CD4-positive, alpha-beta T cell treated with Interleukin-21 for 1 hour (primary cell): Measurements from ENCODE around the gene C2orf78.
"Not testable (repeated sequence)": the region's sequence is repeated elsewhere in the genome, so short reads cannot be mapped to it uniquely, and the experiment has no call there.

Source experiments
- DNase-seq: peaks from one replicate; pipeline ENCODE4 v3.0.0-alpha.2; 2020

C2orf78 gene, protein sequence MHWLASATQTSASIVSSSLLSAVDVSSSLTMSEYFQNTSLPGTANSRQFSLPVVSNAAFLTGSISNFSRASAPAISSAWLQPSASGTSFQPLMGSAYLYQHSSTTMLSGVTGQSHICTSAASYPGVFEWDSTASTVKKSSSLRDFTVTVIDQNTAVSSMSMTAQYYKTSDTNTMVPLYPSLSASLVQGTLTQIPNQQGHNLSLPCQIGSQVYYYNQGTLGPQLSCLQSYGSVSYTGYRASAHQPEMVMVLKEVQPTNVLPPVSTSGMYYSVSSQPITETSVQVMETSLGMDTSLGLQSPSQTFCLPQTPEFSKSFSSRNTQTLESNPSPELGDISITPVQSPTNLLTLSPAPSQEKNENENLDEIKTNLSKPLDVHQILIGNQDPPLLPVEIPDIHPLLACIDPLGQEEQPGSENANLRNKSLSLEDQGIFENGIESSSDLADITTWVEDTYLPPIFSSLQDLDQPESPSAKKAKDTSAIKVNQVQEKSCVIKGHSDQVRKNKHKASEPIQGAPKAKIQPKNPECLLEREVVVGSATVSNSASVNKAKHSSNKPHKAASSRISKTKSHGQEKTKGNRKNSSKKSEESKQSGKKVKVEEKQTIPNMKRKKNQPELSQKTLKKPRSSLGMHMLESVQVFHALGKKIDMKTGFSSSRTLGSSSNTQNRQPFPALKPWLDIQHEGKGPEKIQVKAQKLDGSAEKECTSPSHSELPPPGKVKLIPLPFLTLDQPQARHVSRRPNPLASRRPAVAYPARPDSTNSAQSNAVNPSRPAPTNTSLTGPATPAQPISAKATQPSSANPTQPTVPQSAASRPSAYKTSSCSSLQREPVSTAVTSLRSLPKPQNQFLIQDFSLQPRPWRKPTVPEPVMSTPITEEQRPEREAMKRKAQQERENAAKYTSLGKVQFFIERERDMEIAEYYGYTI

DNA sequence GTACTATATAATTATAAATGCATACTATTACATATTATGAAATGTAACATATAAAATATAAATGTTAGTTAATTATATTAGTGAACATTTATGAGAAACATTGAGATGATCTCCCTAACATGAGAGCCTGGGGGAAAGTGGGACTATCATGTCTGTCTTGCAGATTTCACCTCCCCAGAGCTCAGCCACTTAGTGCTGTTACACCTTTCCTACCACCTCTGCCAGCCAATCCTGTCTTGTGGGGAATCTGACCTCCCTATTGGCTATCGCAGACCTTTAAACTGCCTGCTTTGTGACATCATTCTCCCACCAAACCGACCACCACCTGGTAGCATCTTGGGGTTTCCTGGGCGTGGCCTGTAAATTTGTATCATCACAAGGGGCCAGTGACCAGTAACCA is at the start of gene C2orf78:
Gene C2orf78, plus strand, starts transcription at position 301 of the 400 bp plus-strand sequence. CDS start 127 bp downstream, outside the sequence.
- DNase-seq: not testable (repeated sequence)

DNA sequence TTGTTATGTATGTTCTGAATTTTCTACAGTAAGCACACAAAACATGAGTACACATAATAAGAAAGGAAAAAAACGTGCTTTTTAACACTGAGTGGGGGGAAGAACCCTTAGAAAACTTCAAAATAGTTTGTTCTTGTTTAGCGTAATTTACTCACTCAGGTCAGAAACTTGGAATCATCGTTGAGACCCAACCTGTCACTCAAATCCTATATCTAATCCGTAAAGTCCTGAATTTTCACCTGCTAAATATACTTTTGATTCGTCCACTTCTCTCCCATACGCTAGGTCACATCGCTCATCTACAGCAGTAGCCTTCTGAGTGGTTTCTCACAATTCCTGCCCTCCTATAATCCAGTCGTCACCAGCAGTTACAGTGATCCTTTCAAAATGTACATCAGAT is 47.6 kb upstream of the C2orf78 start:
- no peak for DNase-seq

DNA sequence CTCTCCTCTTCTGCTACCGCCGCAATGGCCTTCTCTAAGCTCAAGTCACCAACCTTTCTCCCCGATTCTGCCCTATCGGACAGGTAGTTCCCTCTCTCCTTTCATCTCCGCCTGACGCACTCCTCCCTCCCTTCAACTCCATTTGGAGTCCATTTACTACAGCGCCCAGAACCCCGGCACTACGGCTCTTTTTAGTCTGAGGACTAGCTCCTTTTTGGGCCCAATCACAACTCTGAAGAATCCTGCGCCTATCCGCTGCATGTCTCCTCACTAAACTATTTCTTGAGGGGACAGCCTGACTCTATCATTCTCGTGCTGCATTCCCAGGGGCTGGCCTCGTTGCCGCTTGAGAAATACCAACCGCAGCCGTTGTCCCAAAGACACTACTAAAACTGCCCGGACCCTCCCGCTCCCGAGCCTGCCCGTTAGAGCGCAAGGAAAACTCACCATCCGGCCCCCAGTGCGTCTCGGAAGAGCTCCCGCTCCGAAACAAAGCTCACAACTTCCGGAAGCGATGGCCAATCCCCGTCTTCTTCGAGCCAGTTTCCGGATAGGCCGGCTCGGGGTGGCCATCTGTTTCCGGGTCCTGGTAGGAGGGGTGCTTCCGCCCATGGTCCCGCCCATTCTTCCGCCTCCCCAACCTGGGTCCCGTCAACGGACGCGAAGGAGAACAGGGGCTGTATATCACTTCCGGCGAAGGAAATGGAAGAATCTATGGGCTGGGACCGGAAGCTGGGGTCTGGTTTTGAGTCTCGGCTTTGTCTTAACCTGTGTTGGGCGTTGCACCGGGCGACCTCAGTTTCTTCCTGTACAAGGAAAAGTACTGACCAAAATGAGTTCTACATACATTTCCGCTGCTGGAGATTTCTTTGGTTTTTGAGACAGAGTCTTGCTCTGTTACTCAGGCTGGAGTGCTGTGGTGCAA is 46.9 kb upstream of the C2orf78 start, which contains the start of gene TPRKB:
Gene TPRKB, minus strand, starts transcription at position 491 of the 925 bp plus-strand sequence. CDS start 2,776 bp downstream, outside the sequence.
- peak; percentile 96 for DNase-seq

DNA sequence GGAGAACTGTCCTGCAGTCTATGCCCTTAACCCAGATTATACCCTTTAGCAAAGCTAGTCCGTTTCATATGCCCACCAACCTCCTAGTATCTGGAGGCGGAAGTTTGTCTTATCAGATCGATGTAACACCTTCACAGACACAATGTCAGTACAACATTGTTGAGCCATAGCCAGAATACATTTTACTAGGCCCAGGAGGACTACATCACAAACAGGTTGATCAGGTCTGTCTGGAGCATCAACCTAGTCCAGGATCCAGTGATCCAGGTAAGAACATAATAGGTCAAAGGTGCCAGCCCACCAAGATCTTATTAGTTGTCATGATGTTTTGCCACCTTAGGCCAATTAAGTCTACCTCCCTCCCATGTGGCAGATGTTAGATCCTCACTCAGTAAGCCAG is 44.9 kb upstream of the C2orf78 start:
- DNase-seq: no peak

DNA sequence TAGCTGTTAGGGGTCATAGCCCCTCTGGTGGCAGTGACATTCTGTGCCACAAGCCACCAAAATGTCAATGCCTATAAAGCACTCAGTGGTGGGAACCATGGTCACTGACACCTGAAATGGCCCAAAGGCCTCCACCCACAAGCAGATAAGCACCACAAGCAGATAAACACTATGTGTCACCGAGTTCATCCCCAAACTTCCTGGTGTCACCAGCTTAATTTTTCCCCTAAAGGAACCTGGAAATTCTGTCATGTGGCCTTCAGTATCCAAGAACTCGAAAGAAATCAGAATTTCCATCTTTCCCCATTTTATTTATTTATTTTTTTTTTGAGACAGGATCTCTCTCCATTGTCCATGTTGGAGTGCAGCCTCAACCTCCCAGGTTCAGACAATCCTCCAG is 43.2 kb upstream of the C2orf78 start:
- no peak for DNase-seq

DNA sequence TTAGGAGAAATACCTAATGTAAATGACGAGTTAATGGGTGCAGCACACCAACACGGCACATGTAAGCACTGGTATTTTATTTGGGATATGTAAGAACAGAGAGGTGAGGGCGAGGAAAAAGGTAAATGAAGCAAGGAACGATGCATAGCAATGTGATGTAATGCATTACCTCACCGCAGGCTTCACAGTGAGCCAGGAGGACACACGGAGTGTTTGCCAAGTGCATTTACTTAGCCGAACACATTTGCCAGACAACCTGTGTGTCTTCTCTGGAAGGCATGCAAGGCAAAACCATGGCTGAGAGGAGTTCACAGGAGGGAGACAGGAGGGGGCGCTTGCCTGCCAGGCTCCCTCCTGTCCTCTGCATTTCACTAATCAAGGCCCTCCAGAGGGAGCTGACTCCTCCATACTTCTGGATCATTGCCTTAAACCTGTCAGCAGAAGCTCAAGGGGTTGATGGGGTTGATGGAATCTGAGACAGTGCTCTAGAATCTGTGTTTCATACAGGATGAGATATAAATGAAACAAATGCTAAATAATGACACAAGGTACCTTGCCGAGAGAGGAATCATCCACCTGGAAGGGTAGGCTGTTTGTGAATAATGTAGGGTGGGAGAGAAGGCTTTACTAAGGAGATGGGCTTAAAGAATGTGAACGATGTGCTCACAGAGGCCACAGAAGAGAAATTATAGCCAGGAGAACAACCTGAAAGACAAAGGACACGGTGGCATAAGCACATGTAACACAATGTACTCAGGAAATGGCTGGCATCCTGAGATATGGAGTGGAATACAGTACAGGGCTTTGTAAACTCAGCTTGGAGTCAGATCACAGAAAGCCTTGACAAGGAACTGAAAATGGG is 37.7 kb upstream of the C2orf78 start:
- no peak for DNase-seq

DNA sequence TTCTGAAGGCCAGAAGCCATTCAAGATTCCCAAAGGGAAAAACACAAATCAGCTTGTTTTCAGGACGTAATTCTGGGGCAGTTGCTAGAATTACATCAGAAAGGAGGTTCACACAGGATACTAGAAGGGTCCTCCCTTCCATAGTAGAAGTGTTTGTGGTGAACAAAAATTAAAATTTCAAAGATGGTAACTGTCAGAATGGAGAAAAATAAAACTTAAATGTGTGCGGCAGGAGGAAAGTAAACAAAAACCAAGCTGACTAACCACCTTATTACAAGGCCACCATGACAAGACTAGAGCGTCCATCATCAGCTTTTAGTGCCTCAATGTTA is 37.1 kb upstream of the C2orf78 start:
- DNase-seq: no peak

DNA sequence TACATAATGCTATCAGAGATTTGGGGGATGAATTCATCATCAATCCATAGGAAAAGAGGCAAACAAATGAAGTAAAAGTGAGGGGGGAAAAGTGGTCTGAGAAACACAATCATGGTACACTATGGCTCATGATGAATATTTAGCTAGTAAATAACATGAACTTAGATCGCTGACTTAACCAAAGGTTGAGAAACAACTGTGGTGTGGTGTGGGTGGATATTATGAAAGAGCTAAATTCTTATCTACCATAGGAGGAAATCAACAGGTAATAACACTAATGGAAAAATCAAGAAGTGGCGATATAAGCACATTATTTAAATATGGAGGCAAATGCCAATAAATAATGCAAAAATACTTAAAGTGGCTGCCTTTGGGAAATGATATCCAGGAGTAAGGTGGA is 34.7 kb upstream of the C2orf78 start:
- no peak for DNase-seq

DNA sequence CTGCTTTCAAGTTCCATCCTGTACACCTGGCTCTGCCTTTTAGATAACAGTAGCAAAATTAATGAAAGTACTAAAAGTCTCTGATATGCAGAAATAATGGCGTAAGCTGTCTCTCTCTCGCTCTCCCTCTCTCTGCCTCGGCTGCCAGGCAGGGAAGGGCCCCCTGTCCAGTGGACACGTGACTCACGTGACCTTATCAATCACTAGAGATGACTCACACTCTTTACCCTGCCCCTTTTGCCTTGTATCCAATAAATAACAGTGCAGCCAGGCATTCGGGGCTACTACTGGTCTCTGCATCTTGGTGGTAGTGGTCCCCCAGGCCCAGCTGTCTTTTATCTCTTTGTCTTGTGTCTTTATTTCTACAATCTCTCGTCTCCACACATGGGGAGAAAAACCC is 29.7 kb upstream of the C2orf78 start:
- DNase-seq: not testable (repeated sequence)

DNA sequence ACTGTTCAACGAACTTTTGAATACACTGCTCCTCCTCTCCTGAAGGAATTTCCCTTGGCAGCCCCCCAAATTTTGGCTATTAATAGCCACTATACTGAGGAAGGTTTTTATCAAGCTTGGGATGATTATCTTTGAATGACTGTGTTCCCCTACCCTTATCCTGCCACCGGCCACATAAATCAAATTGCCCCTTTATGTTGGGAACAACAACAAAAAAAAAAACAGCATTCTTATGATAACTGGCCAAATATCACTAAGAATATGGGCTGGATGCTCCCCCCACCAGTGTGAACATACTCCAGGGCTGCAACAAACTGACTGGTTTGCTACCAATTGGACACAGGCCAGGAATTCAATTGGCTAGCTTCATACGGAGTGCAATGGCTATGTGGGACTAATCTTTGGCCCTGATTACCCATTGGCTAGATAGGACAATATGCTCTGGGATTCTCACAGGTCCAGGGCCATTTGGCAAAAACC is 24.7 kb upstream of the C2orf78 start:
- DNase-seq: no peak

DNA sequence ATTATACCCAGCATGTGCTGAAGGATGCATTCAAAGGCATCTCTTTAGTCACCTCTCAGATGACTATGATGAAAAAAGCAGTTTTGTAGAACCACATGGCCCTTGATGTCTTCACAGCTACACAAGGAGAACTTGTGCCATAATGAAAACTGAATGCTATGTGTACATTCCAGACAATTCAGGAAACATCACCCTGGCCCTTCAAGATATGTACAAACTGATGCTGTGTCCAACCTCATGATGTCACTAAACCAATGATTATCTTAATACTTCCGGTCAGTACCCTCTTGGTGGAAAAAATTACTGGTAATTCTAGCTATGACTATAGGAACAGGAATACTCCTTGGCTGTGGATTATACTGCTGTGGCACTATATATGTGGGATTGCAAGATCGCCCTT is 24.1 kb upstream of the C2orf78 start:
- no peak for DNase-seq

DNA sequence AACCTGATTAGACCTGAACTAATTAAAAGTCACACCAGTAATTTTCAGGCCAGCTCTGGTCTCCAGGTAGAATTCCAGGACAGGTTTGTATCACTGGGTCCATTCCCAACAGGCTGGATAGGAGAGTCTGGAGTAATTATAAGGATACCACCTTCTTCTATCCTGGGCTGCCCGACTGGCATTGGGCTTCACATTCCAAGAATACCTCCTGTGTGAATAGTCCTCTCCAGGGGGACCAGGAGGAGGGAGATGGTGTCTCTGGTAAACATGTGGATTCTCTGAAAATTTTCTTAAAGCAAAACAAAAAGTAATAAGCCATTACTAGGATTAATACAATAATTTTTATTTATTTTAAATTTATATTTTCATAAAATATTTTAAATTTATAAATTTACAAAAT is 21.4 kb upstream of the C2orf78 start:
- no peak for DNase-seq

DNA sequence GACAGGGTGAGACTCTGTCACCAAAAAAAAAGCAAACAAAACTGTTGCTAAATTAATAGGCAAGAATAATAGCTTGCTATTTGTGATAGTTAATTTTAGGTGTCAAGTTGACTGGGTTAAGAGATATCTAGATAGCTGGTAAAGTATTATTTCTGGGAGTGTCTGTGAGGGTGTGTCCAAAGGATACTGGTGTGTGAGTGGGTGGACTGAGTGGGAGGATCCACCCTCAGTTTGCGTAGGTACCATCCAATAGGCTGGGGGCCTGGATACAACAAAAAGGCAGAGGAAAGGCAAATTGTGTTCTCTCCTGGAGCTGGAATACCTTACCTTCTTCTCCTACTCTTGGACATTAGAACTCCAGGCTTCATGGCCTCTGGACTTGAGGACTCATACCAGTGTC is 19.0 kb upstream of the C2orf78 start:
- no peak for DNase-seq

DNA sequence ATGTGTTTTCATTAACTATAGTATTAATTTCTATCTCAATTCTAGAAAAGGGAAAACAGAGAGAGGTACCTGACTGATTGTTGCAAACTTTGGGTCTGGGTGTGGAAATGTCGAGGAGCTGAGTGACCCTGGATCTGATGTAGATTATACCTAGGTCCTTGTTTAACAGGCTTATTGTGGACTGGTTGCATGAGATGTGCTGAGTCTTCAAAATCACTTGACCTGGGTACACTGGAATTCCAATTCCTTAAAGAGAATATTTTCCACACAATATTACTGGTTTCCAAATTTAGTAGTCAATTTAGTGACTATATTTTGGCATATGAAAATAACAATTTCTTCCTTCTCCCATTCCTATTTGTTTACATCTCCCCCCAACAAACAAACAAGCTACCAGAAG is 17.6 kb upstream of the C2orf78 start:
- no peak for DNase-seq

DNA sequence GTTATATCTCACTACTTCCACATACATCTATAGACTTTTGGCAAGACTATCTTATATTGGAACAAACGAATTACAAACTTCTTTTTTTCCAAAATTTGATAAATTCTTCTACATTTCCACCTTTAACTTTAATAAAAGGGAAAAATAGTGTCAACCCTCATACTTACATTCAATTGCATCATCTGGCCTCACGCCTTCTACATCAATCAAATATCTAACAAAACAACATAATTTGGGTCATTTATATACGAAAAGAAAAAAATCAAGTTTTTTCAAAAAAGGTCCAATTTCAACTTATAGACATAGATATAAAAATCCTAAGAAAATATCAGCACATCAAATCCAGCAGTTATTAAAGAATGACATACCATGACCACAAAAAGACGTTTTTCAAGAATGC is 17.0 kb upstream of the C2orf78 start:
- no peak for DNase-seq

DNA sequence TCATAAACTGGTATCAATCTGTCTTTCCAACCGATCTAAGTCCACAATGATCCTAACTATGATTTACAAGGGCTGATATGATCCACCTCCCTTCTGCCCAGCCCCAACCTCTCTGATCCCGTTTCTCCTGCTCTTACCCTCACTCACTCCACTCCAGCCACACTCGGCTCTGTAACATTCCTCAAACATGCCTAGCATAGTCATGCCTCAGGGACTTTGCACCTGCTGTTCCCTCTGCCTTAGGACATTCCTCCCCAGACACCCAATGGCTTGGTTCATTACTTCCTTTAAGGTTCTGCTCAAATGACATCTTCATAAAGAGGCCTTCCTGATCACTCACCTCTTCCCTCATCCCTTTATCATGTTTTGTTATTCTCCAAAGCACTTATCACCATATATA is 13.3 kb upstream of the C2orf78 start:
- no peak for DNase-seq

DNA sequence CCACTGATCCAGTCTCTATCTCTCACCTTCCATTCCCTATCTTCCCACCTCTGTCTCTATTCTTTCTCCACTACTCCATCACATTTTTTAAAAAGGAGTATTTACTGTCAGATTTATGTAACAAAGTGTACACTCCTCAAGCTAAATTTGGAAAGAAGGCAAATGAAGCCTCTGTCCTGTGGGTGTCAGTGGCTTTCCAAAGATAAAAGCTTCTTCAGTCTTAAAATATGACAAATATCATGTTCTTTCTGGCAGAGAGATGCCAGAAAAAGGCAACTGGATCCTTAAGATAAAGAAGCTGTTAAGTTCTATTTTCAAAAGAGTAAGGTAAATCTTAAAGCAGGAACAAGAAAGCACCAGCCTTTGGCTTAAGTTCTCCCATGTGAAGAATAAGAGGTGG is 11.2 kb upstream of the C2orf78 start:
- no peak for DNase-seq

DNA sequence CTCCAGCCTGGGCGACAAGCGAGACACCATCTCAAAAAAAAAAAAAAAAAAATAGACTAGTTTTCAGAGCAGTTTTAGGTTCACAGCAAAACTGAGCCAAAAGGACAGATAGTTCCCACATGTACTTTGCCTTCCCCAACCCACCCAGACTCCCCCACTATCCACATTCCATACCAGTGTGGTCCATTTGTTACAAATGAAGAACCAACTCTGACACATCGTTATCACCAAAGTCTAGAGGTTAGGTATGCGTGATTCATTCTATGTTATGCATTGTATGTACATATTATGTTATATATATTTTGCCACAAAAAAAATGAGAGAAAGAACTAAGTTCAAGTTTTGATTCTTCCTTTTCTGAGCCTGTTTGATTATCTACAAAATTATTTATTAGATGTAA is 7.6 kb upstream of the C2orf78 start:
- DNase-seq: no peak

DNA sequence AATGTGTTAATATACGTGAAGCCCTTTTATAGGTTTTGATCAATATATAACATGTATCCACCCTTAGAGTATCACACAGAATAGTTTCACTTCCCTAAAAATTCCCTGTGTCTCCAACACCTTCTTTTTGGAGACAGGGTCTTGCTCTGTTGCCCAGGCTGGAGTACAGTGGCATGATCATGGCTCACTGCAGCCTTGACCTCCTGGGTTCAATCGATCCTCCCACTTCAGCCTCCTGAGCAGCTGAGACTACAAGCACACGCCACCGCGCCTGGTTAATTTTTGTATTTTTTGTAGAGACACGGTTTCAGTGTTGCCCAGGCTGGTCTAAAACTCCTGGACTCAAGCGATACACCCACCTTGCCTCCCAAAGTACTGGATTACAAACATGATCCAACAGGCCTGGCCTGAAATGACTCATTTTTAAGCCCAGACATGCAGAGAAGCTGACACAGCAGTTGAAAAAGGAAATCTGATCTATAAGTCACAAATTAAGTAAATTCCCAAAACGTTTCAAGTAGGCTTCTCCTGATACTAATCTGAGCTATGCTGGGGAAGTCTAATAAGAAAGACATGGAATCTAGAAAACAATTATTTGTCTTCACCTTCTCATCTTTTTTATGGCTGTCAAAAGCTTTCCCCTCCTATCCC is 7.0 kb upstream of the C2orf78 start:
- no peak for DNase-seq

DNA sequence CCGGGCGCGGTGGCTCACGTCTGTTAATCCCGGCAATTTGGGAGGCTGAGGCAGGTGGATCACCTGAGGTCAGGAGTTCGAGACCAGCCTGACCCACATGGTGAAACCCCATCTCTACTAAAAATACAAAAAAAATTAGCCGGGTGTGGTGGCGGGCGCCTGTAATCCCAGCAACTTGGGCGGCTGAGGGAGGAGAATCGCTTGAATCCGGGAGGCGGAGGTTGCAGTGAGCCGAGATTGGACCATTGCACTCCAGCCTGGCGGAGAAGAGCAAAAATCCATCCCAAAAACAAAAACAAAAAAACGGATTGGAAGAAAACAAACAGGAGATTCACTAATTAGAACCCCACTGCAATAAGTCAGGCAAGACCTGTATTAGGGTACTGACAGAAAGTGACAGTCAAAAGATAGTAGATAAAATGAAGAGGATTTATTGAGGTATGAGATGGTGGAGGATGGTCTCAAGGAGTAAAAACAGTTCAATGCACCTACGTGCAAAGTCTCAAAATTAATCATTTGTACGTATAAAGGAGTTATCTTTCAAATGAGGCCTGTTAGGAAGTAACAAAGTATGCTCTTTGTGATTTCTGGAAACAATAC is 5.0 kb upstream of the C2orf78 start:
- not testable (repeated sequence) for DNase-seq
